GM18867 (cell line): ENCODE data around the gene OGDHL.

Experiments used
- ATAC-seq: cut with Tn5 transposase; IDR thresholded peaks from one replicate; pipeline ENCODE4 v1.9.1; 2021; ENCODE audit warnings: mild to moderate bottlenecking, moderate library complexity; ENCODE audit not compliant: unreplicated experiment

OGDHL gene

DNA sequence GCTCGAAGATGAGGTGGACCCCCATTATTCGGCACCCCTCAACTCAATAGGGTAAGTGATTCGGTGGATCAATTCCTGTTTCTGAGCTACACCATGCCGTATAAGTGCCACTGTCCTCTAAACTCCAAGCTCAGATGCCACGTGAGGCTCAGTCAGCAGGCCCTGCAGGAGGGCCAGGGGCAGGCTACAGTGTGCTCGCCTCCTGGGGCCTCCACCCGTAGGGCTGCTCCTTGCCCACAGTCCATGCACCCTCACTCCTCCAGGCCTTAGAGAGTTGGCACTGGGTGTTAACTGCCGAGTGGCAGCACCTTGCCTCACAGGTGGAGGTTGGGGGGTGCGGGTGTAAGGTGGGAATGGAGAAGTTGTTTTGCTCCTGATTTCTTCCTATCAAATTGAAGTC is 70.5 kb downstream of the OGDHL start:
- ATAC-seq = no peak

GRCh38 chr10:49690698-49691356 is 71.3 kb downstream of the OGDHL start:
- ATAC-seq = no peak

DNA sequence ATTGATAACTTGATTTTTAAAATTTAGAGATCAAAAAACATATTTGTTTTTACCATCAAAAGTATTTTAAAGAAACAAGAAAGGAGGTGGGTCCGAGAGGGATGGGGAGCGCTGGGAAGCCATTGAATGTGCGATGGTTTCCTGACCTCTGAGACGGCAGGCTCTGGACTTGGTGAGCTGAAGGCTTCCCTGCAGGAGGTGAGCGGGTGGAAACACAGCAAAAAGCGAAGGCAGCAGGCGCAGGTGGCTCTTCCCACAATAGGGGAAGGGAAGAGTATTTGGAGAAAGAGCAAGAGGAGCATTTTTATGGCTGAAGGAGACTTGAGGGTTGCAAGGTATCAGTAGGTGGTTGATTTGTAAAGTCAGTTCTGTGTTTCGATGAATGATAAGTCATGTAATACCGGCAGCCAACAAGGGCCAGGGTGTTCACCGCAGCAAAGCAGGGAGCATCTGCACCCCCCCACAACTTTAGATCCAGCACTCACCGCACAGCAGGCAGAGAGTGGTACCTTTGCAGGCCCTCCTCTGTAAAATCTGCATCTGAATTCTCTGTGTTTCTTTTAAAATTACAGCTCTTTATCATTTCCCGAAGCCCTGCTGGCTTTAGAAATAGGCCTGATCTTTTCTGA is 72.1 kb downstream of the OGDHL start:
- ATAC-seq = no peak

GRCh38 chr10:49688920-49689319 is 73.2 kb downstream of the OGDHL start:
- ATAC-seq = no peak

GRCh38 chr10:49688261-49688846 is 73.8 kb downstream of the OGDHL start:
- no peak for ATAC-seq

DNA sequence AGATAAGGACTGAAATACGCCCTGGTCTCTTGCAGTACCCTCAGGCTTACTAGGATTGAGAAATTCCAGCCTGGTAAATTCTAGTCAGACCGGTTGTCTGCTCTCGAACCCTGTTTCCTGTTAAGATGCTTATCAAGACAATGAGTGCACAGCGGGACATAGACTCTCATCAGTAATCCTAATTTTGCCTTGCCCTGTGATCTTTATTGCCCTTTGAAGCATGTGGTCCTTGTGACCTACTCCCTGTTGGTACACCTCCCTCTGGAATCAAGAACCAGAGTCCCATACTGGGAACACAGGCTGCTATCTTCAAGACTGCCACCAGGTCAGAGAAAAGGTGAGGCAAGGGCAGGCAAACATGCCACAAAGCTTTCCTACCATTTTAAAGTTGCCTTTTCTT is 75.5 kb downstream of the OGDHL start:
- no peak for ATAC-seq
